Stimulated activated CD4-positive, alpha-beta T cell treated with anti-CD3 and anti-CD28 coated beads, Interleukin-12 subunit alpha, Interleukin-12 subunit beta, amount 100 ng/mL, for 4 hours (primary cell): Measurements from ENCODE around the gene MRPL24.
"Not testable (repeated sequence)": the region's sequence is repeated elsewhere in the genome, so short reads cannot be mapped to it uniquely, and the experiment has no call there.

ENCODE experiments used
- DNase-seq: peaks from one replicate; pipeline ENCODE4 v3.0.0-alpha.2; 2020

MRPL24 gene

DNA sequence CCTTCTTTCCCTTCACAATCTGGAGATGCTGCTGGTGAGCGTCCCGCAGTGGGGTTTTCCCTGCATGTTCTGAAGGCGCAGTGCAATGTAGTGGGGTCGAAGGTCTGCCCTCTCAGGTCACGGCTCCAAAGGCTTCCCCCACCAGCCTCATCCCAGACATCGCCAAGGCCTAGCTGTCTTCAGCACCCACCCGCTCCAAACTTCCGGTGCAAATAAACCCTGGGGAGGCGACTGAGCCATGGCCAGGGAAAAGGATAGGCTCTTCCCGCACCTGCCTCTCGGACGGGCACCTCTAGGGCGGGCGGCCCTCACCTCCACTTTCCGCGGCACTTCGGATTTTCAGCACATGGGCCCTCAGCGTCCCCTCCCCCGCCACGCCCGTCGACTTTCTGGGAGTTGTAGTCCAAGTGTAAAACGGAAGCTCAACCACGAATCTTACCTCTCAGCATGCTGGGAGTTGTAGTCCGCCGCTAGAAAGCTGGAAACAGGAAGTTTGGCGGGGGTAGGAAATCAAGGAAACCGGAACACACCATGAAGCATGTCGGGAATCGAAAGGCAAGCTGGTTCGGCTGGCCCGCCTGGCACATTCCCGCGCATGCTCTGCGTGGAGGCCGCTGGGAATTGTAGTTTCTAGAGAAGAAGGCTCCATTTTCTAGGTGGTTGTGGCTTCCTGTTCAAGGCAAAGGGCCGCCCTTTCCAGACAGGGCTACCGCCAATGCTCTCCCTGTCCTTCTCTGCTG is at the start of gene MRPL24:
TSS of gene MRPL24 (minus strand) at position 348 of the 740 bp plus-strand sequence. CDS start 2,384 bp downstream, outside the sequence.
- DNase-seq, result peak; percentile 94

DNA sequence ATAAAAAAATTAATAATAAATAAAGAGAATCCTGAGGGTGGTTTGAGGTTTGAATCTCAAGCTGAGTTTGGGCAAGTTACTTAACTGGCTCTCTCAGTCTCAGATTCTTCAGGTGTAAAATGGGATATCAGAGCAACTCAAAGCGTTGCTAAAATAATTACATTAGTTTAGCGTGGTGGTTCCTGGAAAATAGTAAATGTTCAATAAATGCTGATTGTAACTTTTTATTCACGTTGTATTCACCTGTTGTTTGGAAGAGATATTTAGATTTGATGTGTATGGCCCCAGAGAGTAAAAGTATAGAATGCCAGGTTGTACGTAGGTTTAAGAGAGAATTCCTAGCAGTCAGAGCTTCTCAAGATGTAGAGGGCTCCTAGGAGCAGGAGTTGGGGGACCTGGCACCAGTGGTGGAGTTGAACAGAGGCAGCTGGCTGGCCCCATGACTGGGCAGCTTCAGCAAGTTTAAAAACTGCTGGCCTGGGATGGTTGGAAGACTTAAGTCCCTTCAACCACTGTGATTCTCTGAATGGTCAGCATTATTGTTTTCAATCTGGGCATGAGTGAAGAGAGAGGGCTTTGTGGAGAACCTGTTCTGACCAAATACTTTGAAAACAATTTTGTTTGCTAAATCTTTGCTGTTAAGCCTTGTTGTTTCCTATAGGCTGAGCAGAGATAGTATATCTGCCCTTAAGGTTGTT is 48.9 kb upstream of the MRPL24 start:
- no peak for DNase-seq

DNA sequence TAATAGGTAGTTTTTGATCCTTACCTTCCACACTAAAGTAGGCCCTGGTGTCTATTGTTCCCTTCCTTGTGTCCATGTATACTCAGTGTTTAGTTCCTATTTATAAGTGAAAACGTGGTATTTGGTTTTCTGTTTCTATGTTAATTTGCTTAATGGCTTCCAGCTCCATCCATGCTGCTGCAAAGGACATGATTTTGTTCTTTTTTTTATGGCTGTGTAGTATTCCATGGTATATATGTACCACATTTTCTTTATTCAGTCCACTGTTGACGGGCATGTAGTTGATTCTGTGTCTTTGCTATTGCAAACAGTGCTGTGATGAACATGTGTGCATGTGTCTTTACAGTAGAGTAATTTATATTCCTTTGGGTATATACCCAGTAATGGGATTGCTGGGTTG is 47.2 kb upstream of the MRPL24 start:
- no peak for DNase-seq

DNA sequence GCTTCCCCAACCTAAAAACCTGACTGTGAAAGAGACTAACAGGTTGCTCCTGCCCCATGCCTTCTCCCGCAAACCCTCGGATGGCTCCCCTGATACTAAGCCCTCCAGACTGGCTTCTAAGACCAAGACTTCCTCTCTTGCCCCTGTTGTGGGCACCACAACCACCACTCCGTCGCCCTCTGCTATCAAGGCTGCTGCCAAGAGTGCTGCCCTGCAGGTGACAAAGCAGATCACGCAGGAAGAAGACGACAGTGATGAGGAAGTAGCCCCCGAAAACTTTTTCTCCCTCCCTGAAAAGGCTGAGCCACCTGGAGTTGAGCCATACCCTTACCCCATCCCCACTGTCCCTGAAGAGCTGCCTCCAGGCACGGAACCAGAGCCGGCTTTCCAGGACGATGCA is 45.8 kb upstream of the MRPL24 start:
- DNase-seq, result no peak

DNA sequence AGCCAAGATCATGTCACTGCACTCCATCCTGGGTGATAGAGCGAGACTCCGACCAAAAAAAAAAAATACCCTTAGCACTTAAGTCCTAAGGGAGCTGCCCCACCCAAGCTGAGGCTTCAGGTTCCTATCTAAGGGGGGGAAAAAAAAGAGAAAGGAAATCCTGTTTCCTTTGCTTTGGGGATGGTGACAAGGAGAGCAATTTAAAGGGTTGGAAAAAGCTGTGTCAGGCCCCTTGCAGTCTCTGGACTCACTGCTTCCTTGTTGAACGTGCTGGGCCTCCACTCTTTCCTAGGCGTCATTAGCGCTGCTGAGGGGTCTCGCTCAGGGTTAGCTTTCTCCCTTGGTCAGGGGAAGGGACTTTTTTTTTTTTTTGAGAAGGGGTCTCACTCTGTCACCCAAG is 44.6 kb upstream of the MRPL24 start:
- no peak for DNase-seq

DNA sequence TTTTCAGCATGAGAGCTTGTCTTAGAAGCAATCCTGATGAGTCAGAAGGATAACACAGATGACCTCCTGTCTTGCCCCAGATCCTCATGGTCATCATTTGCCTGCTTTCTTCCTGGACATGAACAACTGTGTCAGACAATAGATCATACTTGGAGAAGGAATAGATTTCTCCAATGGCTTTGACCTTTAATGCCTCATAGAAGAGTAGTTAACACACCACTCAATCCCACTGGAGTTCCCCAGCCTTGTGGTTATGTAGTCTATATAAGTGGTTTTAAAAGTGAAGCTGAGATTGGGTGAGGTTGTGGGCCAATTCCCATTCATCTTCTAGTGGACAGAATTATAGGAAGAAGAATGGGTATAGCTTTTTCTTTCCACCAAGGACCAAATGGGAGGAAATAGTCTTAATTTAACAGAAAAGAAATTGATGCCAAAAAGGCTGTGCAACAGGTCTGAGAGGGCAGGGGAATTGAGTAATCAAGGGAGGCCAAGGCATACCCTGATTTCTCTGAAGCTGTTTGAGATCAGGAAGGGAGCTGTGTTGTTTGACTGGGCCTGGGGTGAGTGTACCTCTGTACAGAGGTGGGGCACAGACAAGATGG is 40.8 kb upstream of the MRPL24 start:
- no peak for DNase-seq

DNA sequence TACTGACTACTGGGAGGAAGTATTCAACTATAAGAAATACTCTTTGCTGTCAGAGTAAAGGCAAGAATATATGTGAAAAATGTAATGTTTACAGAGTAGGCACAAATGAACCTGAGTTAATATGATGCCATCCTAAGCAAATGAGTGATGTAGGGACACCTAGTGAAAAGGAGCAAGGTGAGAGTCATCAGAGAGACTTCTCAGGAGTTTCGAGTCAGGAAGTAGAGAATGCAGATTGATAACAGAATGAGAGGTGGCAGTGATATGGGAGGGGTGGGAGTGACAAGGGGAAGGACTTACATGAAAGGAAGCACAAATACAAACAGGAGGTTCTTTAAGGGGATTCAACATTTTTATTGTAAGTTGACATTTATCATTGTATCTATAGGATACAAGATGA is 36.7 kb upstream of the MRPL24 start:
- DNase-seq, result no peak

DNA sequence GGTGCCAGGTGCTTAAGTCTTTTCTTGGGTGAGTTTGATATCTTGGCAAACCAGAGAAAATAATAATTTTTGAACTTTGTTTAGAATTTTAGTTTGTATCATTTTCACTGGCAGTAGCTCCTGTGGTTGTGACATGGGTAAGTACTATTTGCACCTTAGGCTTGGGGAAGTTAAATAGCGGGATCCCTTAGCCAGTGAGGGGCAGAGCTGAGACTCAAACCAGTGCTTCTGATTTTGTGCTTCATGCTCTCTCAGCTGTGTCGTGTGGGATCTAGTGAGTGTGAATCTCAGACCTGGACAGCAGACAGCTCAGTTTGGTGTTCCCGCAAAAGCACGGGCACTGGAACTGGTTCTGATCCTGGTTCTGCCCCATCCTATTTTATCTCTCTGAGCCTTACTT is 36.1 kb upstream of the MRPL24 start:
- DNase-seq, result no peak

DNA sequence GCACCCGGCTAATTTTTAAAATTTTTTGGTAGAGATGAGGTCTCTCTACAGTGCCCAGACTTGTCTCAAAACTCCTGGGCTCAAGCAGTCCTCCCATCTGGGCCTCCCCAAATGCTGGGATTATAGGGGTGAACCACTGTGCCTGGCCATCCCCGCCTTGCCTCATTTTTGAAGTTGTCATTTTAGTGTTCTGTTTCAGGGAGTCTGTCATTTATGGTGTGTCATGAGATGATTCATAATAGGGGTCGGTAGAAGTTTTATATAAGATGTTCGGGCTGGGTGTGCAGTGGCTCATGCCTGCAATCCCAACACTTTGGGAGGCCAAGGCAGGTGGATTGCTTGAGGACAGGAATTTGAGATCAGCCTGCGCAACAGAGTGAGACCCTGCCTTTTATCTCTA is 34.9 kb upstream of the MRPL24 start:
- DNase-seq, result no peak

DNA sequence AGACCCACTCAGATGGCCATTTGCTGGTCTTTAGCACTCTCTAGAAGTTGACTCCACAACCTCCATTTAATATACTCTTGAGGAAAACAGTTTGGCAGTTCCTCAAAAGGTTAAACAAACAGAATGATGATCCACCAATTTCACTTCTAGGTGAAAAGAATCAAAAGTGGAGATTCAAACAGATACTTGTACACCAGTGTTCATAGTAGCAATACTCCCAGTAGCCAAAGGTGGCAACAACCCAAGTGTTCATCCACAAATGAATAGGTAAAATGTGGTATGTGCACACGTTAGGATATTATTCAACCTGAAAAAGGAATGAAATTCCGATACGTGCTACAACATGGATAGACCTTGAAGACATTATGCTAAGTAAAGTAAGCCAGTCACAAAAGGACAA is 32.7 kb upstream of the MRPL24 start:
- no peak for DNase-seq

DNA sequence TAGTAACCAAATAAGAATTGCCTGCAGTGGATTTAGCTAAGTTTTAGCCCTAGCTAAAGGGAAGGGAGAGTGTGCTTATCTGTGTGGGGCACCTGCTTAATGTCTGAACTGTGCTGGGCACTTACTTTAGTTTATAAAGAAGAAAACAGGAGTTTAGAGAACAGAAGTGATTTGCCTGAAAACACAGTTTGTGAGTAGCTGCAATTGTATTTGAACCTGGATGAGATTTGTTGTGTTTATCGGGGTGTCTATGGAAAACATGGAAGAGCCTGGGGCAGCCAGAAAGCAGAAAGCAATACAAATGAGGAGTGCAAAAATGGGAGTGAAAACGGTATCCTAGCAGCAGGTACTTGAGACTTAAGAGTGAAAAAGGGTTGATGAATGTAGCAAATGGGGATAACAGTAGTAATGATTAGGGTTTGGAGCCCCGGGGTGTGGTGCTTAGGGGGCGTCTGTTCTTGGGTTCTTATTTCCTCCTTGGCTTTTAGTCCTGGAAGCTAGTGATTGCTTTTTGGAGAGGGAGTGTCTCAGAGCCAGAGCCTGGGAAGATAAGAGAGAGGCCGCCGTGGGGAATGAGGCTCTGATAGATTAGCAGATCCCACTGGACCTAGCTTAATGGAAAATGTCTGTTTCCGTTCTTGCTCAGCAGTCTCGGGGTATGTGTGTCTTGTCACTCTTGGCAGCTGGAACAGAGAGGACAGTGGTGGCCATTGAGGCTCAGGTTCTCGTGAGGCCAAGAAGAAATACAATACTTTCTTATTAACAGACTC is 32.0 kb upstream of the MRPL24 start:
- DNase-seq, result no peak

DNA sequence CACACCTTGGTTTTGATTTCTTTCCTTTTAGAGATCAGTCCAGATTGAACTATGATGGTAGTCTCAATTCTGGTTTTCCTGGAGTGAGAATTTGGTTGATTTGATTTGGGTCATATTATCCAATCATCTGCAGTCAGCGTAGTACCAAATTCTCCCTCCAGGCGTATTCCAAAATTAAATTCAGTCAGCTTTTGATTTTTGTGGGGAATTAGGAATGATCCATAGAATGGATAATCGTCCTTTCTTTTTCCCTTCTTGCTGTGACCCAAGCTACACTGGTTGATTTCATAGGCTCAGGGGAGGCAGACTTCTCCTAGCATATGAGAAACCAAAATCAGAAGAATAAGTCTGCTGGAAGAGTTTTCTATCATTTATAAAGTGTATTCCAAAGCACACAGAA is 31.3 kb upstream of the MRPL24 start:
- DNase-seq, result no peak

DNA sequence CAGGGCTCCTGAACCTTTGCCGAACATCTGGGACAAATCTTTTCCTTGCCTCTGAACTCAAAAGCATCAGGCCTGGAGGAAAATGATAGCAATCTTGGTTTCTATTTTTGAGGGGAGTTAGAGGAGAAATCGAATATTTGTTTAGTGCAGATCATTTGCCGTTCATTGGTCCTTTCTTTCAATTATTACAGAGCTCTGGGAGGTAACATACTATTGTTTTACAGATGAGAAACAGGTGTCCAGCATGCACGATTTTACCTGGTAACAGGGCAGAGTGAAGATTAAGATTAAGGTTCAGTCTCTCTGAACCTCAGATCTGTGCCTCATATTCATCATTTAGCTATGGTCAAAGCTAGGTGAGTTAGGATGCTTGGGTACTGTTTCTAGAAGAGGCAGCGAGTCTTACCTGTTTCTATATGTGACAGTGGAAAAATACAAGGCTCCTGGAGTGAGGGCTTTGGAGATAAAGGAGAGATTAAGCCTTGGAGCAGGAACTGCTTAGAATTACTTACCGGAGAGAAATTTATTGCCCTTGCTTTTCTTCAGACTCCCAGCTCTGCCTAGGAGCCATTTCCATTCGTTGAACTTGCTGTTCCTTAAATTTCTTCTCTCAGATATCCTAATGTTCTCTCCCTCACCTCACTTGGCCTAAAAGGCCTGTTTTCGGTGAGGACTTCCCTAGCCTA is 27.9 kb upstream of the MRPL24 start:
- DNase-seq, result no peak

DNA sequence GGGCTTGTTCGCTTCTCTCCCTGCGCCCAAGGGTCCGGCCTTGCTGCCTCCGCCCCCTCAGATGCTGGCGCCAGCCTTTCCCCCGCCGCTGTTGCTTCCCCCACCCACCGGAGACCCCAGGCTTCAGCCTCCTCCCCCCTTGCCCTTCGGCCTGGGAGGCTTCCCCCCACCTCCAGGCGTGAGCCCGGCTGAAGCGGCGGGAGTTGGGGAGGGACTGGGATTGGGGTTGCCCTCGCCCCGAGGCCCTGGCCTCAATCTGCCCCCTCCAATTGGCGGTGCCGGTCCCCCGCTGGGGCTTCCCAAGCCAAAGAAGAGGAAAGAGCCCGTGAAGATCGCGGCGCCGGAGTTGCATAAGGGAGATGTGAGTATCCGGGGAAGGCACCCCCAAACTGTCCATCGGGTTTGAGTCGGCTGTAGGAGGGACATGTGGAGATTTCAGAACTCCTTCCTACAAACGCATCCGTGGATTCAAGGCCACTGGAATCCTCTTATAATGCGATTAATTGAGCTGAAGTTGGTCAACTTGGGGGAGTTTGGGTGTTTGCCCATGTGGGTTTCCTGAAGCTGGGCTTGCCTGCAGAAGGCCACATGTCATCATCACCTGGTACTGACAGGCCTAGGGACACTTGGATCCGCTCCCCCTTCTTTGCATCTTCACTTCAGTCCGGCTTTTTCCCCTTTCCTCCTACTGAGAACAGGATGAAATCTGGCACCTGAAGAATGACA is 27.2 kb upstream of the MRPL24 start:
- DNase-seq, result peak; percentile 40

DNA sequence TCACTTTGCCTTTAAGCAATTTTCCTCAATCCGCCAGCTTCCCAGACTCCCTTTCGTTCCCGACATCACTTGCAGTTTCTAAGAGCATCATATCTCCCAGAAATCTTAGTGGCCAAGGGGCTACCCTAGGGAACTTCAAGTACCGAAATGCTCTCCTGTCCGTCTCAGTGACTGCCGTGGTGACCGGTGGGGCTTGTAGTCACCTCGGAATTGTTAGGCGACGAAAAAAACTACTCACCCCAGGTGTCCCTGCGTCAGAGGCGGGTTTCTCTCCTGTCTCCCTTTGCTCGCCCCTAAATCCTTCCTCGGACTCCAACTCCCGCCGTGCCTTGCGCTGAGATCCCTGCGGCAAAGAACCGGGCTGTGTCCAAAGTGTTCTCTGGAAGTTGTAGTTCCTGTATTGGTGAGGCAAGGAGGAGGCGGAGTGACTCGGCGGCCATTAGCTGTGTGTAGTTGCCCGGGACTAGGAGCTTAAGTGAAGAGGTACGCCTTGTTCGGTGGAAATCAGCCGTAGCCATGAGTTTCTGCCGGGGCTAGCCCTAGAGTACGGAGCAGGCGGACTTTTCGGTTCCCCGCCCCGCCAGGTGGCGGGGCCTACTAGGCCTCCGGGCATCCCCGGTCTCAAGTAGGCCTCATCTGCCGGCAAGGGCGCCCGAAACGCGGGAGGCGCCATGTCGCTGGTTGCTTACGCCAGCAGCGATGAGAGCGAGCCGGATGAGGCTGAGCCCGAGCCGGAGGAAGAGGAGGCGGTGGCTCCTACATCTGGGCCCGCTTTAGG is 26.4 kb upstream of the MRPL24 start, which contains the start of gene PRCC:
TSS of gene PRCC (plus strand) at position 435 of the 778 bp plus-strand sequence. CDS start at position 672, 237 bp downstream.
- DNase-seq, result peak; percentile 89

DNA sequence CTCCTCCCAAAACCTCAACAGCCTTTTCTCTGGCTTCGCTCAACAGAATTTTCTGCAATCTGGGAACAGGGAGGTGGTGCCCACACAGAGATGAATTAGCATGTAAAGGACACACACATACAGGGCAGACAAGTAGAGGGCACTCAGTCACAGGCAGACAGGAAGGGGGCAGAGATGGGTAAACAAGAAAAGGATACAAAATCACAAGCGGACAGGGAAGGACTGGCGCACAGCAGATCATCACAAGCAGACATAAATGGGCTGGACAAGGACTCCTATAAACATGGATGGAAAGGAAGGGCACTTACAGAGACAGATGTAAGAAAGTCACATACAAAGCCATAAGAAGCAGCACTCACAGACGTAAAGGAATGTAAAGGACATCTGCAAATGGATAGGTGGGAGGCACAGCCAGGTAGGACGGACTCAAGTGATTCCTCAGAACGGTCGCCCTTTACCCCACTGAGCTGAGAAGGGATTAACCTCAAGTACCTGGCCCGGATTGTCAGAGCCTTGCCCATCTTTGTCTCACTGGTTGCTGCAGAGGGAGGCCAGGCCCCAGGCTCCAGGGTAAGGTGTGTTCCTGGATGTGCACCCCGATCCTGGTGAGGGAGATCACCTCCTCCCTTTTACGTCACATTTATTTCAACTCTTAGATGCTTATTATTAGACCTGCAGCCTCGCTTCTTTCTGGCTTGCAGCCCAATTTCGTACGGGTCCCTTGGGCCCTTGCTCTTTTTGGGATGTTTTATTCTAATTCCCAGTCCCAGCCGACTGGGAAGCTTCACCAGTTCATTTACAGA is 25.6 kb upstream of the MRPL24 start:
- DNase-seq, result no peak

DNA sequence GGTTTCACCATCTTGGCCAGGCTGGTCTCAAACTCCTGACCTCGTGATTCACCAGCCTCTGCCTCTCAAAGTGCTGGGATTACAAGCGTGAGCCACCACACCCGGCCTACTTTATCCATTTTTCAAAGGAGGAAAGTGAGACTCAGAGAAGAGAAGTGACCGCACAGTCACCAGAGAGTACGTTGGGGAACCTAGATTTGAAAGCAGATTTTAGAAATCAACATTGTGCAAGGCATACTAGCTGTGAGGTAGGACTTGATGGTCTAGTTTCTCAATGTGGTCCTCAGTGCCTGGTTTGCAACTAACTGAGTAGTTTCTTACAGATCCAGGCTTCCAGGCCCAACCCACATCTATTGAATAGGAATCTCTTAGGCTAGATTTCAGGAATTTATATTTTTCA is 24.8 kb upstream of the MRPL24 start:
- DNase-seq, result no peak

DNA sequence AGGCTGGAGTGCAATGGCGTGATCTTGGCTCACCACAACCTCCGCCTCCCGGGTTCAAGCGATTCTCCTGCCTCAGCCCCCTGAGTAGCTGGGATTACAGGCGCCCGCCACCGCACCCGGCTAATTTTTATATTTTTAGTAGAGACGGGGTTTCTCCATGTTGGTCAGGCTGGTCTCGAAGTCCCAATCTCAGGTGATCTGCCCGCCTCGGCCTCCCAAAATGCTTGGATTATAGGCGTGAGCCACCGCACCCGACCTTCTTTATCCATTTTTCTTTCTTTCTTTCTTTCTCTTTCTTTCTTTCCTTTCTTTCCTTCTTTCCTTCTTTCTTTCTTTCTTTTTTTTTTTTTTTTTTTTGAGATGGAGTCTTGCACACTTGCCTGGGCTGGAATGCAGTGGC is 24.2 kb upstream of the MRPL24 start:
- DNase-seq, result not testable (repeated sequence)

DNA sequence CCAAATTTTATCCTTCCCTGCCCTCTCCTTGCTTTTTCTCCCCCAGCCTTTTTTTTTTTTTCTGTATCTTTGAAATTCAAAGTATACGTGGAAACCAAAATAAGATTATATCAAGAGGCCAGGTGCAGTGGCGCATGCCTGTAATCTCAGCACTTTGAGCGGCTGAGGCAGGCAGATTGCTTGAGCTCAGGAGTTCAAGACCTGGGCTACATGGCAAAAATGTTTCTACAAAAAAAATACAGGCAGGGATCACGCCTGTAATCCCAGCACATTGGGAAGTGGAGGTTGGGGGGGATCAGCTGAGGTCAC is 19.9 kb upstream of the MRPL24 start:
- DNase-seq, result no peak

DNA sequence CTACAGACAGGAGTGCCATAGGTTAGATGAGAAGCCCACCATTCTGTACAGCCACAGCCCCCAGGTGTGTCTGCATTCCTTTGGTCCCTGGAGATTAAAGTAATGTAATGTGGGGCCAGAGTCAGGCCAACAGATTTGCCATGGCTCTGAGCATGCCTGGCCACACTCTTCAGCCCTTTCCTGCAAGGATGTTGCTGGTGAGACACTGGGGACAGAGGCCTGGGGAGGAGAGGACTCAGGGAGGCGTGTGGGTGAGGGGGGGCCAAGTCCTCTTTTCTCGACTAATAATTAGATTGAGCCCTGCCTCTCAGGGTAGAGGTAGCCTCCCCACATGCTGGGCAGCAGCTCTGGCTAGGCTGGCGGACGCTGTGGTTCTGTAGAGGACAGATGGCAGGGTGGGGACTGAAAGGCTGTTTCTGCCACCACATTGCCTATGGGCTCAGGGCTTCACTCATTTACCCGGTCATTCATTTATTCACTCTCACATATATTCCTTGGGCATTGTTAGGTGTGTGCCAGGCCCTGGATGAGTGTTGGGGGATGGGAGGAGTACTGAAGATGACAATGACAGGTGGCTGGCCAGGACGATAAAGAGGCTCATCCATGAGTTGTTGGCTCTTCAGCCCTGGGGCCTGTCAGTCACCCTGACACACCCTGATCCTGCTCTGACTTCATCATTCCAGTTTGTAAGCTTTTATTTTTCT is 19.4 kb upstream of the MRPL24 start:
- no peak for DNase-seq
